ENCODE results near the gene PLEKHG7.
"Not testable (repeated sequence)": the region's sequence is repeated elsewhere in the genome, so short reads cannot be mapped to it uniquely, and the experiment has no call there.

The PLEKHG7 gene

GRCh38 chr12:92702754-92703679 lies at the start of gene PLEKHG7:
TSS of gene PLEKHG7 (plus strand) at chr12:92702989. CDS start at chr12:92706632, 3,643 bp downstream.
- peak; percentile 19 for DNase-seq

GRCh38 chr12:92654256-92654655 lies 48.5 kb upstream of the PLEKHG7 start:
- DNase-seq: not testable (repeated sequence)

GRCh38 chr12:92654929-92655328 lies 47.9 kb upstream of the PLEKHG7 start:
- DNase-seq: no peak

- no peak for DNase-seq
Observed at GRCh38 chr12:92656911-92657310, 45.9 kb upstream of the PLEKHG7 start.

- no peak for DNase-seq
Observed at GRCh38 chr12:92657770-92658169, 45.0 kb upstream of the PLEKHG7 start.

GRCh38 chr12:92658611-92659010 lies 44.2 kb upstream of the PLEKHG7 start:
- DNase-seq: no peak

- DNase-seq: no peak
Observed at GRCh38 chr12:92661269-92661668, 41.5 kb upstream of the PLEKHG7 start.

GRCh38 chr12:92665496-92665895 lies 37.3 kb upstream of the PLEKHG7 start:
- DNase-seq: no peak

GRCh38 chr12:92668739-92669138 lies 34.0 kb upstream of the PLEKHG7 start:
- no peak for DNase-seq

GRCh38 chr12:92671524-92671923 lies 31.3 kb upstream of the PLEKHG7 start:
- not testable (repeated sequence) for DNase-seq

GRCh38 chr12:92673756-92674155 lies 29.0 kb upstream of the PLEKHG7 start:
- no peak for DNase-seq

- DNase-seq: no peak
Observed at GRCh38 chr12:92674500-92674899, 28.3 kb upstream of the PLEKHG7 start.

- DNase-seq: peak; percentile 9
Observed at GRCh38 chr12:92675092-92675865, 27.5 kb upstream of the PLEKHG7 start.

GRCh38 chr12:92676710-92677109 lies 26.1 kb upstream of the PLEKHG7 start:
- no peak for DNase-seq

- no peak for DNase-seq
Observed at GRCh38 chr12:92690601-92691000, 12.2 kb upstream of the PLEKHG7 start.

GRCh38 chr12:92695056-92695455 lies 7.7 kb upstream of the PLEKHG7 start:
- DNase-seq: no peak

- no peak for DNase-seq
Observed at GRCh38 chr12:92695577-92695976, 7.2 kb upstream of the PLEKHG7 start.

- no peak for DNase-seq
Observed at GRCh38 chr12:92696216-92696615, 6.6 kb upstream of the PLEKHG7 start.

- DNase-seq: no peak
Observed at GRCh38 chr12:92698474-92698873, 4.3 kb upstream of the PLEKHG7 start.

- DNase-seq: no peak
Observed at GRCh38 chr12:92701441-92701840, 1.3 kb upstream of the PLEKHG7 start.

- no peak for DNase-seq
Observed at GRCh38 chr12:92703786-92704185, 997 bp downstream of the PLEKHG7 start.

- no peak for DNase-seq
Observed at GRCh38 chr12:92706594-92706993, 3.8 kb downstream of the PLEKHG7 start.

GRCh38 chr12:92707926-92708325 lies 5.1 kb downstream of the PLEKHG7 start:
- no peak for DNase-seq

GRCh38 chr12:92715625-92716024 lies 12.8 kb downstream of the PLEKHG7 start:
- no peak for DNase-seq

All from activated CD4-positive, alpha-beta T cell treated with anti-CD3 and anti-CD28 coated beads for 48 hours (primary cell).